Adrenal gland (tissue), 5 donors: ENCODE measurements around the gene TAF11L5.
"Not testable (repeated sequence)": the region's sequence is repeated elsewhere in the genome, so short reads cannot be mapped to it uniquely, and the experiment has no call there.

ENCODE experiments used
- CTCF ChIP-seq, 6 experiments: fragments of 450-650 bp in 4 of 6; fragments of 200-600 bp in 2 of 6; sonication (generic) in 1 of 6; IDR thresholded peaks; 1 replicate in 5 of 6; 2 replicates in 1 of 6; pipeline versions ENCODE4 v1.5.1 to v1.8.0; 2016 to 2021; ENCODE audit warnings: antibody characterized with exemption in 6 of 6, mild to moderate bottlenecking in 2 of 6, moderate library complexity in 1 of 6
- POLR2A ChIP-seq, 2 donors: fragments of 450-650 bp; IDR thresholded peaks; one replicate each; pipeline ENCODE4 v1.6.1; 2017; ENCODE audit warnings: antibody characterized with exemption in 2 of 2, mild to moderate bottlenecking in 2 of 2, moderate library complexity in 1 of 2
- donor health status: DM: no; HTN: no; CAD: no.

- not testable (repeated sequence) for TF ChIP-seq CTCF, POLR2A (IDR thresholded peaks at IDR 0.05)
Observed at GRCh38 chr5:17518067-17518466, 7.0 kb upstream of the TAF11L5 start, which contains the start of gene TAF11L3.
